Measurements from ENCODE around the gene SND1. TPM values are rescaled to one million over a fixed set of nuclear protein-coding genes. Genes with fewer than 3 reads are reported as not detected.

The SND1 gene
- total and polyA plus RNA-seq, 4 donors = 59.4 to 214 (median 84.1) TPM

- TF ChIP-seq MAX (IDR thresholded peaks at IDR 0.05) (no peak), JUND (IDR thresholded peaks at IDR 0.05) (no peak)
Measured at GRCh38 chr7:127768241-127768640, 116.2 kb downstream of the SND1 start (continued).

GRCh38 chr7:127769137-127769536, 117.1 kb downstream of the SND1 start:
- TF ChIP-seq ATF3 (IDR thresholded peaks at IDR 0.05) (no peak), FOXA2 (IDR thresholded peaks at IDR 0.05) (no peak), HNF4A (conservative IDR thresholded peaks at IDR 0.05) (no peak), REST (IDR thresholded peaks at IDR 0.05) (no peak), HNF4G (IDR thresholded peaks at IDR 0.05) (no peak), CTCF (IDR thresholded peaks at IDR 0.05; ENCODE audit: low read depth, low read length, missing input control) (no peak), EGR1 (IDR thresholded peaks at IDR 0.05; ENCODE audit: low read depth in 2 of 2) (no peak), FOXA1 (IDR thresholded peaks at IDR 0.05) (no peak), JUND (IDR thresholded peaks at IDR 0.05) (no peak), RAD21 (IDR thresholded peaks at IDR 0.05) (no peak), YY1 (IDR thresholded peaks at IDR 0.05) (no peak), MAX (IDR thresholded peaks at IDR 0.05) (no peak), ZBTB33 (IDR thresholded peaks at IDR 0.05) (no peak), SP1 (IDR thresholded peaks at IDR 0.05) (no peak), GABPA (IDR thresholded peaks at IDR 0.05 in 1 of 2, conservative IDR thresholded peaks at IDR 0.05 in 1 of 2) (no peak), NR2F2 (IDR thresholded peaks at IDR 0.05) (no peak), TAF1 (conservative IDR thresholded peaks at IDR 0.05) (no peak), RXRA (IDR thresholded peaks at IDR 0.05) (no peak)
- H3K4me3 ChIP-seq (ENCODE audit: low read depth in 1 of 3, low read length in 3 of 3) = no peak overlapping the region
- no peak overlapping the region for H3K27ac ChIP-seq (ENCODE audit: low read depth in 1 of 2, low read length in 2 of 2)
- H3K4me1 ChIP-seq (ENCODE audit: control insufficient read depth in 4 of 4, insufficient read depth in 4 of 4, low read length in 3 of 4) = peaks cover 2 to 7% (median 2%) of the 10 kb centered on the region in 4 donors
- no peak overlapping the region for H3K9ac ChIP-seq (ENCODE audit: low read depth in 1 of 2, low read length in 2 of 2)
- no peaks in the 10 kb centered on the region for H3K27me3 ChIP-seq (ENCODE audit: control insufficient read depth in 4 of 4, insufficient read depth in 4 of 4, low read length in 3 of 4)
- no peak for DNase-seq (ENCODE audit: low spot score)
- H3K9me3 ChIP-seq (ENCODE audit: control insufficient read depth in 4 of 4, low read length in 3 of 4) = no peaks in the 10 kb centered on the region
- peaks cover 0 to 4% (median 1%) of the 10 kb centered on the region in 4 donors for H3K36me3 ChIP-seq (ENCODE audit: control insufficient read depth in 4 of 4, insufficient read depth in 3 of 4, low read depth in 1 of 4, low read length in 3 of 4)
- 80% methylated on average over 4 of the region's 4 CpGs for WGBS

Data from liver (tissue), 9 donors.